22Rv1 (cell line): Measurements from ENCODE around the gene KCNJ18.
"Not testable (repeated sequence)": the region's sequence is repeated elsewhere in the genome, so short reads cannot be mapped to it uniquely, and the experiment has no call there.

ENCODE experiments used
- H3K27ac ChIP-seq: fragments of 450-650 bp; 2 replicates; pipeline ENCODE4 v1.5.1; 2017
- CTCF ChIP-seq: fragments of 450-650 bp; IDR thresholded peaks from 2 replicates; pipeline ENCODE4 v1.5.1; 2017; ENCODE audit warnings: mild to moderate bottlenecking
- ZFX ChIP-seq: fragments of 450-650 bp; IDR thresholded peaks from 2 replicates; pipeline ENCODE4 v1.6.1; 2017; ENCODE audit warnings: antibody characterized with exemption, borderline replicate concordance

KCNJ18 gene

GRCh38 chr17:21699573-21700236, 7.4 kb downstream of the KCNJ18 start:
- H3K27ac ChIP-seq = not testable (repeated sequence)

GRCh38 chr17:21701090-21701489, 8.8 kb downstream of the KCNJ18 start:
- H3K27ac ChIP-seq = not testable (repeated sequence)

- H3K27ac ChIP-seq = not testable (repeated sequence)
Observed at GRCh38 chr17:21702029-21702428, 9.7 kb downstream of the KCNJ18 start.

- H3K27ac ChIP-seq = not testable (repeated sequence)
Observed at GRCh38 chr17:21702521-21702920, 10.2 kb downstream of the KCNJ18 start.

- not testable (repeated sequence) for H3K27ac ChIP-seq
Observed at GRCh38 chr17:21702940-21703640, 10.8 kb downstream of the KCNJ18 start.

- not testable (repeated sequence) for H3K27ac ChIP-seq
Observed at GRCh38 chr17:21703891-21704872, 11.9 kb downstream of the KCNJ18 start.

GRCh38 chr17:21705021-21705601, 12.8 kb downstream of the KCNJ18 start:
- H3K27ac ChIP-seq = no peak overlapping the region
- TF ChIP-seq CTCF (no peak), ZFX (no peak)

- not testable (repeated sequence) for H3K27ac ChIP-seq
Observed at GRCh38 chr17:21705746-21706145, 13.4 kb downstream of the KCNJ18 start.

GRCh38 chr17:21706546-21706945, 14.2 kb downstream of the KCNJ18 start:
- H3K27ac ChIP-seq = not testable (repeated sequence)

GRCh38 chr17:21707131-21707530, 14.8 kb downstream of the KCNJ18 start:
- H3K27ac ChIP-seq = not testable (repeated sequence)

GRCh38 chr17:21707711-21708611, 15.6 kb downstream of the KCNJ18 start:
- not testable (repeated sequence) for H3K27ac ChIP-seq

- H3K27ac ChIP-seq = not testable (repeated sequence)
Observed at GRCh38 chr17:21708612-21709535, 16.6 kb downstream of the KCNJ18 start.

GRCh38 chr17:21709994-21710393, 17.7 kb downstream of the KCNJ18 start:
- not testable (repeated sequence) for H3K27ac ChIP-seq

- H3K27ac ChIP-seq = not testable (repeated sequence)
Observed at GRCh38 chr17:21710486-21710885, 18.2 kb downstream of the KCNJ18 start.
